ENCODE data around the gene GMPPA.

- TF ChIP-seq CTCF (IDR thresholded peaks at IDR 0.05) (no peak), POLR2A (IDR thresholded peaks at IDR 0.05) (no peak)
Measured at GRCh38 chr2:219533930-219534661, 35.4 kb downstream of the GMPPA start.
